M059J (cell line): ENCODE measurements around the gene TPST2. TPM values are rescaled to one million over a fixed set of nuclear protein-coding genes. Genes with fewer than 3 reads are reported as not detected.

ENCODE experiments used
- total RNA-seq: library from RNA; depleted of rRNA; stranded (reverse); fragments of >200 nt; shearing (Covaris generic); gene quantifications from 2 replicates; pipeline ENCODE4 v1.2.3, GENCODE V29; 2014; rRNA removed

TPST2 gene
- total RNA-seq, 1 experiment from 2014 or later: 34.8 TPM

Other genes with a start within 250 kb of the TPST2 start
- 2.7 and 3.8 TPM in 2 replicates for gene ASPHD2, start 160.9 kb downstream of the TPST2 start, total RNA-seq
- gene HPS4, start 106.3 kb downstream of the TPST2 start, total RNA-seq: 16.3 and 20.5 TPM in 2 replicates
- 20.1 and 24.0 TPM in 2 replicates for gene SRRD, start 106.3 kb downstream of the TPST2 start, total RNA-seq
- gene TFIP11, start 77.7 kb downstream of the TPST2 start, total RNA-seq: 15.4 and 19.1 TPM in 2 replicates
- not detected in 2 replicates for gene CRYBB1, start 27.9 kb upstream of the TPST2 start, total RNA-seq
- gene CRYBA4, start 31.8 kb upstream of the TPST2 start, total RNA-seq: not detected in 2 replicates
- gene MIAT, start 67.5 kb upstream of the TPST2 start, total RNA-seq: 0.02 TPM in 2 replicates